Smooth muscle cell (in vitro differentiated cells): ENCODE results near the gene AVPR2. TPM values are rescaled to one million over a fixed set of nuclear protein-coding genes. Genes with fewer than 3 reads are reported as not detected.

ENCODE experiments used
- DNase-seq: peaks from one replicate; lab custom pipeline; 2025; ENCODE audit not compliant: unreplicated experiment; lab: John Stamatoyannopoulos, UW
- H2AFZ ChIP-seq: fragments of 200-600 bp; sonication (generic); 2 replicates; pipeline ENCODE4 v1.6.0; 2016; ENCODE audit warnings: antibody characterized with exemption, low read depth, mild to moderate bottlenecking
- H3F3A ChIP-seq: fragments of 200-600 bp; sonication (generic); 2 replicates; pipeline ENCODE4 v1.6.0; 2017; ENCODE audit warnings: antibody characterized with exemption, low read depth
- H3K27ac ChIP-seq: fragments of 200-600 bp; sonication (generic); 2 replicates; pipeline ENCODE4 v1.5.1; 2016; ENCODE audit warnings: low read depth, mild to moderate bottlenecking
- H3K27me3 ChIP-seq: fragments of 200-600 bp; sonication (generic); 2 replicates; pipeline ENCODE4 v1.6.1; 2016; ENCODE audit warnings: low read depth, mild to moderate bottlenecking
- H3K36me3 ChIP-seq: fragments of 200-600 bp; sonication (generic); 2 replicates; pipeline ENCODE4 v1.5.1; 2016; ENCODE audit warnings: low read depth
- H3K4me1 ChIP-seq: fragments of 200-600 bp; sonication (generic); 2 replicates; pipeline ENCODE4 v1.5.1; 2016; ENCODE audit warnings: low read depth
- H3K4me2 ChIP-seq: fragments of 200-600 bp; sonication (generic); 2 replicates; pipeline ENCODE4 v1.6.0; 2016; ENCODE audit warnings: mild to moderate bottlenecking
- H3K4me3 ChIP-seq: fragments of 200-600 bp; sonication (generic); 2 replicates; pipeline ENCODE4 v1.5.1; 2016; ENCODE audit warnings: mild to moderate bottlenecking
- H3K79me2 ChIP-seq: fragments of 200-600 bp; sonication (generic); 2 replicates; pipeline ENCODE4 v1.6.0; 2016; ENCODE audit warnings: low read depth, mild to moderate bottlenecking
- H3K9ac ChIP-seq: fragments of 200-600 bp; sonication (generic); 2 replicates; pipeline ENCODE4 v1.6.0; 2016; ENCODE audit warnings: low read depth
- H3K9me3 ChIP-seq: fragments of 200-600 bp; sonication (generic); replicated peaks from 2 replicates; pipeline ENCODE4 v1.5.1; 2016; ENCODE audit warnings: low read depth
- H4K20me1 ChIP-seq: fragments of 200-600 bp; sonication (generic); 2 replicates; pipeline ENCODE4 v1.6.0; 2016; ENCODE audit warnings: low read depth
- WGBS: methylation state at CpG from one replicate; pipeline ENCODE4 v1.1.7; 2016; ENCODE audit warnings: low lambda C conversion rate; 5-methylcytosine and 5-hydroxymethylcytosine counted together
- polyA plus RNA-seq: library from polyadenylated mRNA; unstranded; fragments of >200 nt; fragmentation: Nextera tagmentation; extraction: Ambion mirVana; gene quantifications from 2 replicates; pipeline ENCODE4 v1.2.1, GENCODE V29; 2016
- total RNA-seq: library from RNA; depleted of rRNA; stranded (reverse); fragments of >200 nt; gene quantifications from 2 replicates; pipeline ENCODE4 v1.2.3, GENCODE V29; 2014
- TF ChIP-seq, protein P1 (sequence below): fragments of 200-600 bp; sonication (generic); IDR thresholded peaks from 2 replicates; pipeline ENCODE4 v1.5.1; 2017; ENCODE audit warnings: borderline replicate concordance, mild to moderate bottlenecking, antibody characterized with exemption; ENCODE audit not compliant: insufficient read depth, poor library complexity, severe bottlenecking

Gene AVPR2
- total and polyA plus RNA-seq, 2 experiments from 2014 or later, result not detected

DNA sequence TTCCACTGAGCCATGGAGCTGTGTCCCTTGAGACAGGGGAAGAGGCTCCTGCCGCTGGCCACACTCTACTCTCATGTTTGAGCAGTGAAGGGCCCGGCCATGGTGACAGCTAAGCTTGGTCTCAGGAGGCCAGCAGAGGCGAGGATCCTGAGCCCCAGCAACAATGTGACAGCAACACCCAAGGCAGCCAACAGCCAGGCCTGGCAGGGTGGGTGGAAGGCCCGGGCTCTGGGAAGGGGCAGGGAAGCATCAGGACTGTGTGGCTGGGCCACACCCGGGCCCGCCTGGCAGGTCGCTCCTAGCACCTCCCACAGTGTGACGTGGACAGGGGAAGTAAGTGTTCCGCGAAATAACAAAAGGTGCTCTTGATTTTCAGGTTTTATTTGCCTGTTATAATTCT is 43.3 kb upstream of the AVPR2 start:
- no peaks in the 10 kb centered on the region for H3K4me1 ChIP-seq
- no peak overlapping the region for H3K4me2 ChIP-seq
- H2AFZ ChIP-seq, result no peak overlapping the region
- TF ChIP-seq, protein P1, sequence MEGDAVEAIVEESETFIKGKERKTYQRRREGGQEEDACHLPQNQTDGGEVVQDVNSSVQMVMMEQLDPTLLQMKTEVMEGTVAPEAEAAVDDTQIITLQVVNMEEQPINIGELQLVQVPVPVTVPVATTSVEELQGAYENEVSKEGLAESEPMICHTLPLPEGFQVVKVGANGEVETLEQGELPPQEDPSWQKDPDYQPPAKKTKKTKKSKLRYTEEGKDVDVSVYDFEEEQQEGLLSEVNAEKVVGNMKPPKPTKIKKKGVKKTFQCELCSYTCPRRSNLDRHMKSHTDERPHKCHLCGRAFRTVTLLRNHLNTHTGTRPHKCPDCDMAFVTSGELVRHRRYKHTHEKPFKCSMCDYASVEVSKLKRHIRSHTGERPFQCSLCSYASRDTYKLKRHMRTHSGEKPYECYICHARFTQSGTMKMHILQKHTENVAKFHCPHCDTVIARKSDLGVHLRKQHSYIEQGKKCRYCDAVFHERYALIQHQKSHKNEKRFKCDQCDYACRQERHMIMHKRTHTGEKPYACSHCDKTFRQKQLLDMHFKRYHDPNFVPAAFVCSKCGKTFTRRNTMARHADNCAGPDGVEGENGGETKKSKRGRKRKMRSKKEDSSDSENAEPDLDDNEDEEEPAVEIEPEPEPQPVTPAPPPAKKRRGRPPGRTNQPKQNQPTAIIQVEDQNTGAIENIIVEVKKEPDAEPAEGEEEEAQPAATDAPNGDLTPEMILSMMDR, result no peak
- WGBS, result 87% methylated on average over 10 of the region's 10 CpGs
- H3K79me2 ChIP-seq, result no peaks in the 10 kb centered on the region
- H3K27me3 ChIP-seq, result no peaks in the 10 kb centered on the region
- no peak for DNase-seq
- no peak overlapping the region for H3K4me3 ChIP-seq
- H3K9me3 ChIP-seq, result no peaks in the 10 kb centered on the region
- no peaks in the 10 kb centered on the region for H4K20me1 ChIP-seq
- no peaks in the 10 kb centered on the region for H3F3A ChIP-seq
- no peaks in the 10 kb centered on the region for H3K36me3 ChIP-seq
- H3K9ac ChIP-seq, result no peak overlapping the region
- no peak overlapping the region for H3K27ac ChIP-seq

DNA sequence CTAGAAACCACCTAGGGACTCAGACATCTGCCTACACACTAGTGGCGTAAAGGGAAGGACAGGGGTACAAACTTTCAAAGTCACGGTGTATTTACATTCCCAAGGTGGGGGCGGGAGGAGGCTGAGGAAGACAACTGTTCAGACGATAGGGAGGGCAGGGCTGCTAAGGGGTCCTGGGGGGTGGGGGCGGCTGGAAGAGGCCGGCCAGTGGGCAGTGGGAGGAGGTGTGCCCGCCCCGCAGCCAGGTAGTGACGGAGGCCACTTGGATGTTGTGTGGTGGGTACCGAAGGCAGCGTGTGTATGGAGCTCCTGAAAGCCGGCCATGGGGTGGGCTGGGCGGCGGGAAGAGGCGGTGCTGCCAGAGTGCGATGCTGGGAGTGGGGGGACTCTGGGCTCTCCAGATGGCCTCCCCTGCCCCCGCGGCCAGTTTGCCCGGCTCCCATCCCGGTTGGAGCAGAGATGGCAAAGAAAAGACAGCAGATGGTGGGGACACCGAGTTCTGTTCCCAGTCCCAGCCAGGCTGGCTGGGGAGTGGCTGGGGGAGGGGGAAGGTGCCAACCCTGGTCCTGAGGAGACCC is 42.7 kb upstream of the AVPR2 start:
- Histone ChIP-seq H3F3A (no peaks in the 10 kb centered on the region), H3K4me3 (no peak overlapping the region), H3K79me2 (no peaks in the 10 kb centered on the region), H3K9me3 (no peaks in the 10 kb centered on the region), H3K27me3 (no peaks in the 10 kb centered on the region), H3K4me1 (no peaks in the 10 kb centered on the region), H4K20me1 (no peaks in the 10 kb centered on the region), H3K9ac (no peak overlapping the region), H3K4me2 (no peak overlapping the region), H3K27ac (no peak overlapping the region), H2AFZ (no peak overlapping the region), H3K36me3 (no peaks in the 10 kb centered on the region)
- TF ChIP-seq, protein P1, result no peak
- WGBS, result 97% methylated on average over 14 of the region's 21 CpGs
- no peak for DNase-seq

DNA sequence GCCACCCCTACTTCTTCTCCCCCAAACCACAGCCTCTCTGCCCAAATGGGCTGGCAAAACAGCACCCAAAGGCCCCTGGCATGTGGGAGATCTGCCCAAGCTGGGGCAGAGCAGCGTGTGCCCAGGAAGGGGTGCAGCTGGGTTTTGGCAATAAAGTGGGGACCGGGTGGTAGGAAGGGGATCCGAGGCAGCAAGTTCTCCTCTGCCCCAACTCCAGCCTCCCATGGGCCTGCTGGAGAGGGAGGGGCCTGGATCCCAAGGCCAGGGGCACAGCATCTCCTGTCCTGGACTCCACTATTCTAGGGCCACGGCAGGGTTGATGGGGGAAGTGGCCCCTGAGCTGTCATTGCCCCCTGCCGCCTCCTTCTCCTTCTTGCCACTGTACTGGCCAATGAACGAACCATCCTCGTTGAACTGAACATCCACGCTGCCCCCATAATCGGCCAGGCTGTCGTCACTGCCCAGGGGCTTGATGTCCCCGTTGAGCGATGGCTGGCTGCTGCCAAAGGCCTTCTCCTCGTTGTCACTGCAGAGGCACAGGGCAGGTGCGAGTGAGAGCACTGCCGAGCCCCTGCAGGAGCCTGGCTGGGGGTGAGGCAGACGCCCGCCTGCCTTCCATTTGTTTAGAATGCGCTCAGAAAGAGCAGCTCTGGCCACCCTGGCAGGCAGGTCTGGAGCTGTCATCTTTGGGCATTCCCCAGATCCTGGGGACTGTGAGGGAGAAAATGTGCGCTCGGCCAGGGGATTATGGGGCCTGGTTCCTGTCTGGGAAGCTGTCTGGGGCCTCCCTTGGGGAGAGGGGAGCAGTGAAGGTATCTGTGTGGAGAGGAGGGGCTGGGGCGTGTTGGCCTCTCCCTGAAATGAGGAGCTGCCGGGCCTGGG is 41.9 kb upstream of the AVPR2 start:
- DNase-seq, result no peak
- Histone ChIP-seq H3K4me2 (no peak overlapping the region), H3K27ac (no peak overlapping the region), H3K4me1 (no peaks in the 10 kb centered on the region), H3K79me2 (no peaks in the 10 kb centered on the region), H4K20me1 (no peaks in the 10 kb centered on the region), H3K9ac (no peak overlapping the region), H2AFZ (no peak overlapping the region), H3F3A (no peaks in the 10 kb centered on the region), H3K27me3 (no peaks in the 10 kb centered on the region), H3K9me3 (no peaks in the 10 kb centered on the region), H3K36me3 (no peaks in the 10 kb centered on the region), H3K4me3 (no peak overlapping the region)
- TF ChIP-seq, protein P1, result no peak
- WGBS, result 90% methylated on average over 22 of the region's 22 CpGs
